Testis (tissue), 2 donors: ENCODE data around the gene WDR86.

Experiments
- CTCF ChIP-seq, 3 experiments: fragments of 450-650 bp in 2 of 3; fragments of 200-600 bp in 1 of 3; sonication (generic) in 1 of 3; IDR thresholded peaks; one replicate each; pipeline ENCODE4 v1.5.1; 2016 to 2019; ENCODE audit warnings: antibody characterized with exemption in 3 of 3, mild to moderate bottlenecking in 2 of 3, moderate library complexity in 1 of 3
- POLR2A ChIP-seq: fragments of 450-650 bp; IDR thresholded peaks from one replicate; pipeline ENCODE4 v1.6.1; 2017; ENCODE audit warnings: antibody characterized with exemption, mild to moderate bottlenecking, moderate library complexity

GRCh38 chr7:151392426-151392825 is 17.4 kb downstream of the WDR86 start:
- no peak for TF ChIP-seq CTCF (IDR thresholded peaks at IDR 0.05)
- TF ChIP-seq POLR2A = no peak
